ENCODE results near the gene SV2B. TPM values are rescaled to one million over a fixed set of nuclear protein-coding genes. Genes with fewer than 3 reads are reported as not detected.

The SV2B gene
- total and polyA plus RNA-seq, 2 donors (not counting 3 experiments of a cell fraction or from before 2014, with no cell fraction given): not detected

DNA sequence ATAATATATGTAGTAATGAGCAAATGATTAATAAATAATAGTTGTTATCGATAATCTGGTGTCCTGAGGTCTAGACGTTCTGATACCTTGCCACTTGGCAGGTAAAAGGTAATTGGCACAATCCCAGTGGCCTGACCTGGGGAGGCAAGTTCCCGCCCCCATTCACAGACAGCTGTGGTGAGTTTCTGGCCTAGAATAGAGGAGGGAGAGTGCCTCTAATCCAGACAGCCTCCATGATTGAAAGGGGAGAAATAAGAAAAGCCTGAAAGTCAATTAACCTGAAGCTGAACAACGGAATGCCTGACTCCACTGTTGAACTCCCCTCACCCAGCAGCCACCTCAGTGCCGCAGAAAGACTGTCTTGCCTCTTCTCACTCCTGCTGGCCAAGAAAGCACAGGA, 38.1 kb upstream of the SV2B start:
- H3K9me1 ChIP-seq (replicated peaks; ENCODE audit: control insufficient read depth, extremely low read depth, insufficient read depth, low read length): no peaks in the 10 kb centered on the region
- intact Hi-C loops (cut with micrococcal nuclease) (no loop called here), dilution Hi-C loops (cut with MboI; ENCODE audit: extremely low pct_ligation_motif_present, low sequenced_read_pairs) (no loop called here)
- TF ChIP-seq, protein P1, sequence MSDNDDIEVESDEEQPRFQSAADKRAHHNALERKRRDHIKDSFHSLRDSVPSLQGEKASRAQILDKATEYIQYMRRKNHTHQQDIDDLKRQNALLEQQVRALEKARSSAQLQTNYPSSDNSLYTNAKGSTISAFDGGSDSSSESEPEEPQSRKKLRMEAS (IDR thresholded peaks at IDR 0.05; ENCODE audit: insufficient read depth, insufficient read length): no peak
- TF ChIP-seq JUN (IDR thresholded peaks at IDR 0.05; ENCODE audit: borderline replicate concordance, insufficient read depth, insufficient read length, low read depth) (no peak), FOS (IDR thresholded peaks at IDR 0.05; ENCODE audit: borderline replicate concordance, insufficient read depth, low read length) (no peak), POLR2AphosphoS5 (IDR thresholded peaks at IDR 0.05; ENCODE audit: insufficient read depth, low read depth, low read length) (no peak), MYC (IDR thresholded peaks at IDR 0.05; ENCODE audit: low read depth, low read length) (no peak), GATA2 (IDR thresholded peaks at IDR 0.05; ENCODE audit: insufficient read depth, insufficient read length, low read depth, low read length) (no peak)
- TF ChIP-seq, protein P2, sequence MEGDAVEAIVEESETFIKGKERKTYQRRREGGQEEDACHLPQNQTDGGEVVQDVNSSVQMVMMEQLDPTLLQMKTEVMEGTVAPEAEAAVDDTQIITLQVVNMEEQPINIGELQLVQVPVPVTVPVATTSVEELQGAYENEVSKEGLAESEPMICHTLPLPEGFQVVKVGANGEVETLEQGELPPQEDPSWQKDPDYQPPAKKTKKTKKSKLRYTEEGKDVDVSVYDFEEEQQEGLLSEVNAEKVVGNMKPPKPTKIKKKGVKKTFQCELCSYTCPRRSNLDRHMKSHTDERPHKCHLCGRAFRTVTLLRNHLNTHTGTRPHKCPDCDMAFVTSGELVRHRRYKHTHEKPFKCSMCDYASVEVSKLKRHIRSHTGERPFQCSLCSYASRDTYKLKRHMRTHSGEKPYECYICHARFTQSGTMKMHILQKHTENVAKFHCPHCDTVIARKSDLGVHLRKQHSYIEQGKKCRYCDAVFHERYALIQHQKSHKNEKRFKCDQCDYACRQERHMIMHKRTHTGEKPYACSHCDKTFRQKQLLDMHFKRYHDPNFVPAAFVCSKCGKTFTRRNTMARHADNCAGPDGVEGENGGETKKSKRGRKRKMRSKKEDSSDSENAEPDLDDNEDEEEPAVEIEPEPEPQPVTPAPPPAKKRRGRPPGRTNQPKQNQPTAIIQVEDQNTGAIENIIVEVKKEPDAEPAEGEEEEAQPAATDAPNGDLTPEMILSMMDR (IDR thresholded peaks at IDR 0.05; ENCODE audit: extremely low read depth in 1 of 2, insufficient read depth in 1 of 2, low read depth in 1 of 2, low read length in 2 of 2): no peak
- H3K79me2 ChIP-seq (ENCODE audit: control insufficient read depth, insufficient read depth, low read length): no peaks in the 10 kb centered on the region
- no TSS peak for BruUV-seq (replicated peaks)
- no peaks in the 10 kb centered on the region for H4K20me1 ChIP-seq (replicated peaks; ENCODE audit: control insufficient read depth, extremely low read depth, insufficient read depth, low read length)
- H2AFZ ChIP-seq (ENCODE audit: low read depth, low read length): no peak overlapping the region
- no peak overlapping the region for H3K4me3 ChIP-seq (replicated peaks in 1 of 3; ENCODE audit: insufficient read depth in 1 of 3, low read depth in 1 of 3, low read length in 3 of 3)
- DNase-seq (ENCODE audit: low read depth, low spot score) (no peak), FAIRE-seq (no peak)
- peaks cover 4 to 5% of the 10 kb centered on the region in 2 experiments for H3K27me3 ChIP-seq (ENCODE audit: control insufficient read depth in 2 of 2, insufficient read depth in 2 of 2, low read length in 2 of 2)
- POLR2A ChIA-PET: no interaction called here
- H3K9me3 ChIP-seq (replicated peaks; ENCODE audit: control insufficient read depth, insufficient read depth, low read length): no peaks in the 10 kb centered on the region
- no peak overlapping the region for H3K4me2 ChIP-seq (ENCODE audit: insufficient read depth, low read length)
- no peaks in the 10 kb centered on the region for H3K36me3 ChIP-seq (ENCODE audit: control insufficient read depth in 2 of 2, extremely low read depth in 1 of 2, insufficient read depth in 2 of 2, low read length in 2 of 2)
- H3K4me1 ChIP-seq (ENCODE audit: control insufficient read depth, extremely low read depth, insufficient read depth, low read length): no peaks in the 10 kb centered on the region
- no peak overlapping the region for H3K9ac ChIP-seq (replicated peaks; ENCODE audit: extremely low read depth, insufficient read depth, low read length)
- no peak overlapping the region for H3K27ac ChIP-seq (ENCODE audit: insufficient read depth, low read depth, low read length)
- CTCF ChIA-PET: interaction anchor here (1.0 kb wide), 1 partner anchor 210 kb away, joined by 3 read pairs; no protein-coding TSS in a partner anchor
